ENCODE data around the gene VTI1A.

The VTI1A gene

DNA sequence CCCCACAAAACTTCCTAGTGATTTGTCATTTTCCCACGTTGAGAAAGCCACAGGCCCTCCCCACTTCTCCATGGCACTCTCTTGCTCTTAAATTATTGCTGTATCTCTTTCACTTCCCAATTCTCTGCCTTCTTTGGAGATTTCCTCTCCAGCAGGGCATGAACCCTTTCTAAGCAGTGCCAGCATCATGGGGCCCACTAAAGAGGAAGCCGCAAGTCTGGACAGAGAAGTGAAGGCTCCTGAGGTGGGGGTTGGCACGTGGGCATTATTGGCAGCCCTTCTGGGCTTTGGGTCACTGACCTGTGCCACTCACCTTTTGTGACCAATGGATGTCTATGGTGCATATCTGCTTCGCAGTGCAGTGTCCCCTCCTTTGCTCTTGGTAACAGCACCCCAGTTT is 405.3 kb downstream of the VTI1A start:
- no peak overlapping the region for H3K4me2 ChIP-seq (ENCODE audit: low read depth, low read length)
- H3K27me3 ChIP-seq (replicated peaks; ENCODE audit: insufficient read depth, low read length): no peaks in the 10 kb centered on the region
- no peaks in the 10 kb centered on the region for H3K36me3 ChIP-seq (replicated peaks; ENCODE audit: insufficient read depth, low read length)
- no peak overlapping the region for H3K4me3 ChIP-seq (ENCODE audit: low read length)
- no peaks in the 10 kb centered on the region for H3K9me3 ChIP-seq (replicated peaks; ENCODE audit: insufficient read depth, low read length)
- DNase-seq: no peak
- no peaks in the 10 kb centered on the region for H3K9me2 ChIP-seq (replicated peaks; ENCODE audit: insufficient read depth, low read length)
- H3K27ac ChIP-seq (ENCODE audit: low read length): no peak overlapping the region
- no peaks in the 10 kb centered on the region for H3K4me1 ChIP-seq (ENCODE audit: low read length)
- no peaks in the 10 kb centered on the region for H4K20me1 ChIP-seq (ENCODE audit: insufficient read depth, low read length)
- TF ChIP-seq, protein P1, sequence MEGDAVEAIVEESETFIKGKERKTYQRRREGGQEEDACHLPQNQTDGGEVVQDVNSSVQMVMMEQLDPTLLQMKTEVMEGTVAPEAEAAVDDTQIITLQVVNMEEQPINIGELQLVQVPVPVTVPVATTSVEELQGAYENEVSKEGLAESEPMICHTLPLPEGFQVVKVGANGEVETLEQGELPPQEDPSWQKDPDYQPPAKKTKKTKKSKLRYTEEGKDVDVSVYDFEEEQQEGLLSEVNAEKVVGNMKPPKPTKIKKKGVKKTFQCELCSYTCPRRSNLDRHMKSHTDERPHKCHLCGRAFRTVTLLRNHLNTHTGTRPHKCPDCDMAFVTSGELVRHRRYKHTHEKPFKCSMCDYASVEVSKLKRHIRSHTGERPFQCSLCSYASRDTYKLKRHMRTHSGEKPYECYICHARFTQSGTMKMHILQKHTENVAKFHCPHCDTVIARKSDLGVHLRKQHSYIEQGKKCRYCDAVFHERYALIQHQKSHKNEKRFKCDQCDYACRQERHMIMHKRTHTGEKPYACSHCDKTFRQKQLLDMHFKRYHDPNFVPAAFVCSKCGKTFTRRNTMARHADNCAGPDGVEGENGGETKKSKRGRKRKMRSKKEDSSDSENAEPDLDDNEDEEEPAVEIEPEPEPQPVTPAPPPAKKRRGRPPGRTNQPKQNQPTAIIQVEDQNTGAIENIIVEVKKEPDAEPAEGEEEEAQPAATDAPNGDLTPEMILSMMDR (IDR thresholded peaks at IDR 0.05; ENCODE audit: low read length): no peak
- no peak for TF ChIP-seq EZH2 (optimal IDR thresholded peaks at IDR 0.05; ENCODE audit: low read depth, low read length)
- TF ChIP-seq EZH2phosphoT487 (IDR thresholded peaks at IDR 0.05; ENCODE audit: low read length): no peak
- no peak overlapping the region for H2AFZ ChIP-seq (ENCODE audit: low read length)
- no peaks in the 10 kb centered on the region for H3F3A ChIP-seq (ENCODE audit: insufficient read depth, low read length)
- H3K9ac ChIP-seq (ENCODE audit: low read length): no peak overlapping the region
- H3K79me2 ChIP-seq (ENCODE audit: low read length): no peaks in the 10 kb centered on the region

- no peak overlapping the region for H3K4me3 ChIP-seq (ENCODE audit: low read length)
- no peaks in the 10 kb centered on the region for H3K36me3 ChIP-seq (replicated peaks; ENCODE audit: insufficient read depth, low read length)
- H3K9ac ChIP-seq (ENCODE audit: low read length): no peak overlapping the region
- H3K79me2 ChIP-seq (ENCODE audit: low read length): no peaks in the 10 kb centered on the region
- no peaks in the 10 kb centered on the region for H3K9me2 ChIP-seq (replicated peaks; ENCODE audit: insufficient read depth, low read length)
- TF ChIP-seq, protein P1 (IDR thresholded peaks at IDR 0.05; ENCODE audit: low read length): no peak
- TF ChIP-seq EZH2 (optimal IDR thresholded peaks at IDR 0.05; ENCODE audit: low read depth, low read length) (no peak), EZH2phosphoT487 (IDR thresholded peaks at IDR 0.05; ENCODE audit: low read length) (no peak)
- no peaks in the 10 kb centered on the region for H4K20me1 ChIP-seq (ENCODE audit: insufficient read depth, low read length)
- no peak overlapping the region for H3K27ac ChIP-seq (ENCODE audit: low read length)
- H3K27me3 ChIP-seq (replicated peaks; ENCODE audit: insufficient read depth, low read length): no peaks in the 10 kb centered on the region
- H3F3A ChIP-seq (ENCODE audit: insufficient read depth, low read length): no peaks in the 10 kb centered on the region
- H3K4me1 ChIP-seq (ENCODE audit: low read length): no peaks in the 10 kb centered on the region
- no peak overlapping the region for H2AFZ ChIP-seq (ENCODE audit: low read length)
- no peak overlapping the region for H3K4me2 ChIP-seq (ENCODE audit: low read depth, low read length)
- no peaks in the 10 kb centered on the region for H3K9me3 ChIP-seq (replicated peaks; ENCODE audit: insufficient read depth, low read length)
- no peak for DNase-seq
Observed at GRCh38 chr10:112855134-112855533, 408.1 kb downstream of the VTI1A start.

DNA sequence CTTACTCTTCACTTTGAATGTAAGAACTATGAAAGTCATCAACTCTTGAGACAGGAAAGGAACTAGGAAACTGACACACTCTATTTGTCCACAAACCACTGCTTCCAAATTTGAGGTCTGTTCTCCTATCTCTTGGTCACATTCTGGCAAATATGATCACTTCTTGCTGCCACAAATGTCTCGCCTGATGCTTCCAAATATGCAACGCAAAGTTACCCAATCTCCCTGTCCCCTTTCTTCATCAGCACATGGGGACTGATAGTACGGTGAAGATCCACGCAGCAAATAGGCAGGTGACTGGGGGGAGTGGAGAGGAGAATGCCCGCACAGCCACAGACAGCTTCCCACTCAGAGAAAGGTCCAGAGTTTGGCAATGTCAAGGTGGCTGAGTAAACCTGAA is 410.5 kb downstream of the VTI1A start:
- H4K20me1 ChIP-seq (ENCODE audit: insufficient read depth, low read length): no peaks in the 10 kb centered on the region
- no peak for DNase-seq
- no peak overlapping the region for H3K9ac ChIP-seq (ENCODE audit: low read length)
- no peak overlapping the region for H3K4me3 ChIP-seq (ENCODE audit: low read length)
- no peak overlapping the region for H2AFZ ChIP-seq (ENCODE audit: low read length)
- H3K79me2 ChIP-seq (ENCODE audit: low read length): no peaks in the 10 kb centered on the region
- no peaks in the 10 kb centered on the region for H3K4me1 ChIP-seq (ENCODE audit: low read length)
- H3K36me3 ChIP-seq (replicated peaks; ENCODE audit: insufficient read depth, low read length): no peaks in the 10 kb centered on the region
- H3K4me2 ChIP-seq (ENCODE audit: low read depth, low read length): no peak overlapping the region
- TF ChIP-seq EZH2phosphoT487 (IDR thresholded peaks at IDR 0.05; ENCODE audit: low read length) (no peak), EZH2 (optimal IDR thresholded peaks at IDR 0.05; ENCODE audit: low read depth, low read length) (no peak)
- TF ChIP-seq, protein P1 (IDR thresholded peaks at IDR 0.05; ENCODE audit: low read length): no peak
- H3F3A ChIP-seq (ENCODE audit: insufficient read depth, low read length): no peaks in the 10 kb centered on the region
- H3K27ac ChIP-seq (ENCODE audit: low read length): no peak overlapping the region
- no peaks in the 10 kb centered on the region for H3K9me2 ChIP-seq (replicated peaks; ENCODE audit: insufficient read depth, low read length)
- no peaks in the 10 kb centered on the region for H3K27me3 ChIP-seq (replicated peaks; ENCODE audit: insufficient read depth, low read length)
- H3K9me3 ChIP-seq (replicated peaks; ENCODE audit: insufficient read depth, low read length): no peaks in the 10 kb centered on the region
